ENCODE results near the gene P3H1. TPM values are rescaled to one million over a fixed set of nuclear protein-coding genes. Genes with fewer than 3 reads are reported as not detected.

Gene P3H1
- total RNA-seq, 1 experiment from 2014 or later, result 32.9 TPM

- intact Hi-C loops (cut with micrococcal nuclease), result loop anchor here (10.0 kb wide), 2 partner anchors 390 to 560 kb away; no protein-coding TSS in a partner anchor
- H3K4me1 ChIP-seq (ENCODE audit: control insufficient read depth in 1 of 2, insufficient read depth in 2 of 2, low read length in 2 of 2), result peaks cover 4 to 12% of the 10 kb centered on the region in 2 experiments
- DNase-seq (ENCODE audit: low read depth, low spot score), result no peak
- no peak for ATAC-seq
- RAD21 ChIA-PET (ENCODE audit: low non-redundant PET in 1 of 2, low total read pairs in 2 of 2, uncharacterized antibody in 2 of 2, unreplicated experiment in 2 of 2), result no interaction called here
- H3K36me3 ChIP-seq (ENCODE audit: control insufficient read depth in 1 of 2, insufficient read depth in 2 of 2, low read length in 2 of 2), result no peaks in the 10 kb centered on the region
- no peak overlapping the region for H3K4me3 ChIP-seq (replicated peaks in 1 of 2; ENCODE audit: low read depth in 1 of 2, low read length in 2 of 2)
- no peak overlapping the region for H2AFZ ChIP-seq (ENCODE audit: low read depth, low read length, poor library complexity, severe bottlenecking)
- no TSS peak for BruUV-seq (replicated peaks)
- no peak overlapping the region for H3K27ac ChIP-seq (ENCODE audit: low read depth, low read length)
- H4K20me1 ChIP-seq (ENCODE audit: insufficient read depth), result no peaks in the 10 kb centered on the region
- H3K9me2 ChIP-seq (ENCODE audit: insufficient read depth), result no peaks in the 10 kb centered on the region
- no peak for TF ChIP-seq CBX3 (IDR thresholded peaks at IDR 0.05; ENCODE audit: low read depth)
- no peak for TF ChIP-seq ZNF274 (IDR thresholded peaks at IDR 0.05; ENCODE audit: low read depth, low read length)
- TF ChIP-seq SRF (IDR thresholded peaks at IDR 0.05; ENCODE audit: low read depth), result no peak
- no peak for TF ChIP-seq JUND (IDR thresholded peaks at IDR 0.05)
- no peak for TF ChIP-seq YY1 (IDR thresholded peaks at IDR 0.05; ENCODE audit: extremely low read depth, insufficient replicate concordance, low read depth, low read length)
- TF ChIP-seq, protein P1, sequence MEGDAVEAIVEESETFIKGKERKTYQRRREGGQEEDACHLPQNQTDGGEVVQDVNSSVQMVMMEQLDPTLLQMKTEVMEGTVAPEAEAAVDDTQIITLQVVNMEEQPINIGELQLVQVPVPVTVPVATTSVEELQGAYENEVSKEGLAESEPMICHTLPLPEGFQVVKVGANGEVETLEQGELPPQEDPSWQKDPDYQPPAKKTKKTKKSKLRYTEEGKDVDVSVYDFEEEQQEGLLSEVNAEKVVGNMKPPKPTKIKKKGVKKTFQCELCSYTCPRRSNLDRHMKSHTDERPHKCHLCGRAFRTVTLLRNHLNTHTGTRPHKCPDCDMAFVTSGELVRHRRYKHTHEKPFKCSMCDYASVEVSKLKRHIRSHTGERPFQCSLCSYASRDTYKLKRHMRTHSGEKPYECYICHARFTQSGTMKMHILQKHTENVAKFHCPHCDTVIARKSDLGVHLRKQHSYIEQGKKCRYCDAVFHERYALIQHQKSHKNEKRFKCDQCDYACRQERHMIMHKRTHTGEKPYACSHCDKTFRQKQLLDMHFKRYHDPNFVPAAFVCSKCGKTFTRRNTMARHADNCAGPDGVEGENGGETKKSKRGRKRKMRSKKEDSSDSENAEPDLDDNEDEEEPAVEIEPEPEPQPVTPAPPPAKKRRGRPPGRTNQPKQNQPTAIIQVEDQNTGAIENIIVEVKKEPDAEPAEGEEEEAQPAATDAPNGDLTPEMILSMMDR (IDR thresholded peaks at IDR 0.05 in 2 of 3, conservative IDR thresholded peaks at IDR 0.05 in 1 of 3; ENCODE audit: borderline replicate concordance in 1 of 3, insufficient read depth in 1 of 3, low read depth in 2 of 3, low read length in 2 of 3), result no peak
- TF ChIP-seq, protein P2, sequence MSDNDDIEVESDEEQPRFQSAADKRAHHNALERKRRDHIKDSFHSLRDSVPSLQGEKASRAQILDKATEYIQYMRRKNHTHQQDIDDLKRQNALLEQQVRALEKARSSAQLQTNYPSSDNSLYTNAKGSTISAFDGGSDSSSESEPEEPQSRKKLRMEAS (IDR thresholded peaks at IDR 0.05), result no peak
- no peak for TF ChIP-seq EZH2phosphoT487 (IDR thresholded peaks at IDR 0.05; ENCODE audit: borderline replicate concordance)
- no peak for TF ChIP-seq EZH2 (IDR thresholded peaks at IDR 0.05)
- no peak for TF ChIP-seq POLR2AphosphoS5 (IDR thresholded peaks at IDR 0.05; ENCODE audit: low read depth, low read length)
- TF ChIP-seq SIN3A (IDR thresholded peaks at IDR 0.05; ENCODE audit: low read depth), result no peak
- TF ChIP-seq RAD21 (IDR thresholded peaks at IDR 0.05; ENCODE audit: low read depth), result no peak
- TF ChIP-seq, protein P3, sequence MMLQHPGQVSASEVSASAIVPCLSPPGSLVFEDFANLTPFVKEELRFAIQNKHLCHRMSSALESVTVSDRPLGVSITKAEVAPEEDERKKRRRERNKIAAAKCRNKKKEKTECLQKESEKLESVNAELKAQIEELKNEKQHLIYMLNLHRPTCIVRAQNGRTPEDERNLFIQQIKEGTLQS (IDR thresholded peaks at IDR 0.05), result no peak
- TF ChIP-seq POLR2A (IDR thresholded peaks at IDR 0.05; ENCODE audit: borderline replicate concordance, extremely low read depth, insufficient read depth, insufficient read length), result no peak
- TF ChIP-seq SP1 (IDR thresholded peaks at IDR 0.05; ENCODE audit: low read depth), result no peak
- TF ChIP-seq ELF1 (IDR thresholded peaks at IDR 0.05; ENCODE audit: borderline replicate concordance, low read depth), result no peak
- no peaks in the 10 kb centered on the region for H3K79me2 ChIP-seq (ENCODE audit: insufficient read depth, low read length)
- H3K4me2 ChIP-seq (ENCODE audit: low read length), result no peak overlapping the region
- no peak overlapping the region for H3K9ac ChIP-seq (ENCODE audit: low read length)
- no peaks in the 10 kb centered on the region for H3K27me3 ChIP-seq (ENCODE audit: insufficient read depth, low read length)
- no peaks in the 10 kb centered on the region for H3K9me3 ChIP-seq (ENCODE audit: control insufficient read depth in 1 of 2, insufficient read depth in 1 of 2, low read depth in 1 of 2, low read length in 2 of 2)
- POLR2A ChIA-PET, result no interaction called here
- CTCF ChIA-PET, result no interaction called here
These were observed 32.4 kb downstream of the P3H1 start for GRCh38 chr1:42734201-42735035.

Measured in HCT116 (cell line).